SIG-M5 (cell line): ENCODE measurements around the gene MACO1.
"Not testable (repeated sequence)": the region's sequence is repeated elsewhere in the genome, so short reads cannot be mapped to it uniquely, and the experiment has no call there.

Source experiments
- DNase-seq: peaks from one replicate; lab custom pipeline; 2025; lab: John Stamatoyannopoulos, UW

The MACO1 gene

DNA sequence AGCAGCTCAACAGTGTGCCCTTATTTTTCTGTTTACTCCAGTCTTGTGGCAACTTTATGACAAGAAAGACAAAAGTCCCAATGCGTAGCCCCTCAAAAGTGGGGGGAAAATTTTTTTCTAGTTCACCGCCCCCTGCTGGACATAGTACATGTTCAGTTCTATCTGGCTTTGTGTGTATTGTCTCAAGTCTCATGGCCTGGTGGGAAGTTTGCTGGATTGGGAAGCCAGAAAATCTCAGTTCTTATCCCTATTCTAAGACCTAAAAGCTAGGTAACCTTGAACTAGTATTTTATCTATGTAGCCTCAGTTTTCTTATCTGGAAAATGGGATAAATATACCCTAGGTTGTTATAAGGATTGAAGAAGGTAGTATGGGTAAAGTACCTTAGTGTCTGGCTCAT lies 56.9 kb downstream of the MACO1 start:
- no peak for DNase-seq

DNA sequence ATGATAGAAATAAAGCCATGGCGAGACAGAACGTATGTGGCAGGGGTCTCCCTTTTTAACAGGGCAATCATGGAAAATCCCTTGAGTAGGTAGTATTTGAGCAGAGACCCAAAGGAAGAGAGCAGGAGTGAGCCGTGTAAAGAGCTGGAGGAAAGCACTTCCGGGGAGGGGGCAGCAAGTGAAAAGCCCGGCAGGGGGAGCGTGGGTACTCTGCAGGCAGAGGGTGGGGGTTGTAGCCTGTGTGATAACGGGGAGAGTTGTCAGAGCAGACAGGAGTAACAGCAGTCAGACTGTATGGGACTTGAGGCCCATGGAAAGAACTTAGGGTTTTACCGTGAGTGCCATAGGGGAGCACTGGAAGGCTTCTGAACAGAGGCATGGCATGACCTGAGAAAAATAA lies 61.6 kb downstream of the MACO1 start:
- no peak for DNase-seq

DNA sequence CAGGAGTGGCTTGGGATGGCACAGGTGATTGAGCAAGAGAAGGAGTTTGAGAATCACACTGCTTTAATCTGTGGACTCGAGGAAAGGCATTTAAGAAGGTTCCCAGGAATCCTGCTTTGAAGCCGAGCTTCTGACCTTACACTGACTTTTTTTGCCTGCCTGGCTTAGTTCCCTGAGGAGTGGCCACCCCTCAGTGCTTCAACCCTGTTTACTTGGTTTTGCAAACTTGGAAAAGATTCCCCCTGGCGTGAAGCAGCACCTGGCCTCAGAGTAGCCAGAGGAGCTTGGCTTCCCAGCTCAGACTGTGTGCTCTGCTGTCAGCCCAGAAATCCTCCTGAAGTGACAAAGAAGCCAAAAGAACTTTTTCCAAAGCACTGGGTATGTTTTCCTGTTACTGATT lies 64.3 kb downstream of the MACO1 start:
- no peak for DNase-seq

DNA sequence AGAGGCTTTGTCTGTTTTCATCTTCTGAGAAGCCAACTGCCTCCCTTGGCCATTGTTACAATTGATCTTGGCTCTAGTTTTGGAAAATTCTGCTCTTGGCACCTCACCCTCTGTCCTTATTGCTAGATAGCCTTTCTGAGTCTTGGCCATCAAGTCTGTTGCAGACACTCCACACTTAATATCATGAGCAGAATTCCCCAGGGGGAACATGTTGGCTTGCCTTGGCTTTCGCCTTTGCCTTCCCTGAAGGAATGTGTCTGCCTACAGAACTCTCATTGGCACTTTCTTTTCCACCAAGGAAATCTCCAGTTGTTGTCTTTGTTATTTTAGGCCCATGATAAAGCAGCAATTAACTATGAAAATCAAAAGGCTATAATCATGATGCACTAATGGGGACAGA lies 70.0 kb downstream of the MACO1 start:
- no peak for DNase-seq

DNA sequence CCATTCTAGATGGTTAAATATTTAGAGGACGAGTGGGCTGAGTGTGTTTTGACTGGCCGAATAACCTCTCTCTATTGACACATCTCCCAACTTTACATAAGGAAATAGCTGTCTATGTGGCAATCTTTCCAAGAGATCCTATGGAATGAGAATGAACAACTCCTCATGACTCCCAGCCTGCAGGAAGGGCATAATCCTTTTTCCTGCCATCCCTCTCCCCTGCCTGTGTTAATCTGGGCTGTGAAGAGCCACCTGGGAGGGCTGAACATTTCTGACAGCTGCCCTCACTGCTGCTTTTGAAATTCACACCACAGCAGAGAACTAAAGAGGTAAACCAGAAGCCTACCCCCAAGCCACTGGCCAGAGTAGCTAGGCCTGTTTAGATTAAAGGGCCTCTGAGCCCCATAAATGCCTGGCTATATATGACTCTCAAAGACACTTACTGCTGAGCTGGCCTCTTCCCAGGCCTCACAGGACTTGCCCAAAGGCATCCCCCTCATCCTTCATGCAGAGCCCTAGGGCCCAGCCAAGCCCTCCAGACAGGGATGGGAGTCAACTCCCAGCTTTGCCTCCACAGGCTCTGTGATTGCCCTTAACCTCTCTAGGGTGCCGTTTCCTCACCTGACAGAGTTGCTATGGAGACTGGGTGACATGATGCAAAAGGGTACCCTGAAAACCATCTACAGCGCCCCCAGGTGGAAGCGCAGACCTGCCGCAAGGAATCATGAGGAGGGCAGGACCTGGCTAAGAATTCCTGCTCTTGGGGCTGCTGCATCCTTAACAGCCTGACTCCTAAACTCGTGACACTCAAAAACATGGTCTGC lies 70.8 kb downstream of the MACO1 start:
- DNase-seq = no peak

- DNase-seq = no peak
Observed at GRCh38 chr1:25502957-25503356, 72.3 kb downstream of the MACO1 start.

DNA sequence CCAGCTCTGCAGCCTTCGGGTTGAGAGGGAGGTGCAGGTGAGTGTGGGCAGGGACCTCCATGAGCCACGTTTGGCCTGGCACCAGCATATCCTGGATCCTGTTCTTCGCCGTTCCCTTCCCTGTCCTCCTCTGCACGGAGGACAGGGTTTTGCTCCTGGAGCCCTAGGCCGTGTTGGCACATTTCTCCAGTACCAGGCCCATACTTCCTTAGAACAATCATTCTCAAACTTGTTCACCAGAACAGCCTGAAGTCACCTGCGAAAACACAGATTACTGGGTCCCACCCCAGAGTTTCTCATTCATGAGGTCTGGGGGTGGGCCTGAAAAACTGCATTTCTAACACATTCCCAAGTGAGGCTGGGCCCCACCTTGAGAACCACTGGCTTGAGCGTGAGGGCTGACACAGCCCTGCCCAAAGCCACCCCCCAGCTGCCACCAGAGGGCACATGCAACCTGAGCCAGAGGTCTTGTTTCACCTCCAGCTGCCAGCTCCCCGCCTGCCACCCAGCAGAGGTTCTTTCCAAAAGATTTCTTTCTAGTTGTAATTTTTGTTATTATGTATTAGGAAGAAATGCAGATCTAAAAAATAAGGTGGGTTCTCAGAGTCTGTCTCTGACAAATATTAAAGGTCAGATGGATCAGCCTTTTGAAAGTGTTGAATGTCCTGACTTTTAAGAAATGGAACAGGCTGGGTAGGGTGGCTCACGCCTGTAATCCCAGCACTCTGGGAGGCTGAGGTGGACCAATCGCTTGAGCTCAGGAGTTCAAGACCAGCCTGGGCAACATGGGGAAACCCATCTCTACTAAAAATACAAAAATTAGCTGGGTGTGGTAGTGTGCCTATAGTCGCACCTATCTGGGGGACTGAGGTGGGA lies 73.1 kb downstream of the MACO1 start:
- DNase-seq = no peak

DNA sequence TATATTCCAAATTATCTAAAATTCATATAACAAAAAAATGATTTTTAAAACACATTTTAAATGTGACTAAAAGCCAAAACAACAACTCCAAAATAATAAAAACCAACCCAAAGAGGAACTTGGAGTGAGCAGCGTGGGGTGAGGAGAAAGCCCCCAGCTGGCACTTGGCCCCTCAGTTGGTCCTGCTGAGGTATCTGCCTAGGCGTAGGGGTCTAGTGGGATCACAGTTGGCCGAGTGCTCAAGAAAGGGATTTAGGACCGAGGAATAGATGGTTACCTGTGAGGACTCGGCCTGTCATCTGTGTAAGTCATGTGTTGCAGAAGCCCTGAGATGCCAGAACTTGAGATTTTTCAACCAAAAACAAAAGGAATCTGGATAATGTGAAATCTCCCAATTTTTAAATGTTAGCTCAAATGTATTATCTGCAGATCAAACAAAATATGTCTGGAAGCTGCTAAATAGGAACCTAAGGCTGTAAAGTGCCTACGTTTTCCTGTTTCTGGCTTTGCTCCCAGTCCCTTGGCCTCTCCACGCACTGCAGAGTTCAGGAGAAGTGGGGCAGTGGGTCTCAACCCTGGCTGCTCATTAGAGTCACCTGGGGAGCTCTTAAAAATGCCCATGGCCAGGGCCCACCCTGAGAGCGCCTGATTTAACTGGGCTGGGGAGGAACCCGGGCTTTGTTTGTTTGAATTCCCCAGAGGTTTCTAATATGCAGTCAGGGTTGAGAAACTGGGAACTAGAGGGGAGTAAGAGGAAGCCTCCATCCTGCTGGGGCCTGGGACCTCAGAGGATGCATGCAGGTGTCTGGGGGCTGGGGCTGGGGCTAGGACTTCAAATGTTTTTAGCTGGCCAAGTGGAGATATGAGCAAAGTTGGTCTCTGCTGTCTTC lies 74.3 kb downstream of the MACO1 start:
- DNase-seq = no peak

DNA sequence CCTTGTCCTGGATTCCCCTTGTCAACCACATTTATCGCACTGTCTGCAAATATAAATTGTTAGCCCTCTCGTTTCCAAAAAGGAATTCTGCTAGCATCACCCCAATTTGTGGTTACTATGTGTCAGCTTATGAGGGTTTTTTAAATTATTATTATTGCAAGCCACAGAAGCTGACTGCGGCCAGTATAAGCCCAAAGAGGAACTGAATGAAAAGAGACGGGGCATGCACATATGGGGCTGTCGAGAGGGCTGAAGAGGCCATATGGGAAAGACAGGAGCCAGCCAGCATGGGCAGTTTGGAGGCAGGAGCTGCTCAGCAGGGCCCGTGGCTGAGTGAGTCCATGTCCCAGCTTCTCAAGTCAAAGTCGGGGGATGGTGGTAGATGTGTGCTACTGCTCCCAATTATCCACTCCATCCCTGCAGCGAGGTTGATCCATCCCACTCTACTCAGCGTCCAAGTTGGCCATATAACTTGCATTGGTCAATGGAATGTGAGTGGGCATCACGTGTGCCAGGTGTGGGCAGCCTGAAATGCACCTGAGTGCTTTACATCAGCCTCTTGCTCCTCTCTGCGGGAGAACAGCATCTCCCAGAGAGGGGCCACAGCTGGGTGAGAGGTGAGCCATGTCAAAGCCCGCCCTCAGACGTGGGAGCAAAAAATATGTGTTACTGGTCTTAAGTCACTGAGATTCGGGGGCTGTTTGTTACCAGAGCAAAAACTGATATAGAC lies 75.1 kb downstream of the MACO1 start:
- DNase-seq = no peak

GRCh38 chr1:25506566-25507463 lies 76.1 kb downstream of the MACO1 start:
- not testable (repeated sequence) for DNase-seq

DNA sequence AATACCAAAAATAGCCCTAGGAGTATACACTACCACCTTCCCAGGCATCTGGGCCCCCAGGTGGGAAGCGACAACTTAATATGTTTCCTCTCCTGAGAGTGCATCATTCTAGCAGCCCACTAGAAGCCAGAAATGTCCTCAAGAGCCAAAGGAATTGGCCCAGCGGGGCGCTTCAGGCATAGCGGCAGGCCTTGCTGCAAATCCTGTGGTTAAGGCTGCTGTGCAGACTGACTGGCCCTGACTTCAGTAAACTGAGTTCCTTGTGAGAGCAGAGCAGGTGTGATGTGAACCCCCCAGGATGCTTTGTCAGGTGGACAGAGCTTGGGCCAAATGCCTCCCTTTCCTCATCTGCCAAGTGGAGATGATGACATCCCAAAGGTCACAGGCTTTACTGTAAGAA lies 83.0 kb downstream of the MACO1 start:
- no peak for DNase-seq

DNA sequence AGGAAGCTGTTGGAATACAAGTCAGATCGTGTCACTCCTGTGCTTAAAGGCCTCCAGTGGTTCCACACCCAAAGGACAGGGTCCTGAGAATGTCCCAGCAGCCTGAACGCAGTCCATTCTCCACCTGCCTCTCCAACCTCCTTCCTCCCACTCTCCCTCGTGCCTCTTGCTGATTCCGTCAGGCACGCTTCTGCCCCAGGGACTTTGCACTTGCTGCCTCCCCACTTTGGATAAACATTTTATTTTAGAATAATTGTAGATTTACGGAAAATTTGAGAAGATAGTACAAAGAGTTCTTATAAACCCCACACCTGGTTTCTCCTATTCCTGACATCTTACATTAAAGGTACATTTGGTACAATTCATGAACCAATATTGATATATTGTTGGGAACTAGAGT lies 84.3 kb downstream of the MACO1 start:
- no peak for DNase-seq

DNA sequence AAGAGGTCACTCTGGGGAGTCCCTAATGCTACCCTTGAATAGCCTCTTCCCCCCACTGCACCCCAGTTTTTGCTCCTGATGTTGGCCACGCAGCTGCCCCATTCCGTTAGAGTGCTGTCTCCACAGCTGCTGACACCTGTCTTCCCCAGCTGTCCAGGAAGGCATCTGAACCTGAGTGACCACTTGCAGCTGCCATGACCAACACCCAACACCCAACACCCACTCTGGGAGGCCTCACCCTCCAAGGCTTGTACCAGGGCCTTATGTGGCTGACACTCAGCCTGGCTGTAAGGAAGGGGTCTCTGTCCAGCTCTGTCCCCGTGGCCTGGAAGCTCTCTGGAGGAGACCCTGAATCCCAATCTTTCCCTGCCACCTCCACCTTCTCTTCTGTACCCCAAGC lies 86.0 kb downstream of the MACO1 start:
- no peak for DNase-seq

GRCh38 chr1:25517476-25518394 lies 87.0 kb downstream of the MACO1 start:
- DNase-seq = no peak

- DNase-seq = no peak
Observed at GRCh38 chr1:25519624-25520023, 88.9 kb downstream of the MACO1 start.

GRCh38 chr1:25520446-25521061 lies 89.9 kb downstream of the MACO1 start:
- DNase-seq = no peak

GRCh38 chr1:25522031-25522655 lies 91.4 kb downstream of the MACO1 start:
- DNase-seq = no peak

DNA sequence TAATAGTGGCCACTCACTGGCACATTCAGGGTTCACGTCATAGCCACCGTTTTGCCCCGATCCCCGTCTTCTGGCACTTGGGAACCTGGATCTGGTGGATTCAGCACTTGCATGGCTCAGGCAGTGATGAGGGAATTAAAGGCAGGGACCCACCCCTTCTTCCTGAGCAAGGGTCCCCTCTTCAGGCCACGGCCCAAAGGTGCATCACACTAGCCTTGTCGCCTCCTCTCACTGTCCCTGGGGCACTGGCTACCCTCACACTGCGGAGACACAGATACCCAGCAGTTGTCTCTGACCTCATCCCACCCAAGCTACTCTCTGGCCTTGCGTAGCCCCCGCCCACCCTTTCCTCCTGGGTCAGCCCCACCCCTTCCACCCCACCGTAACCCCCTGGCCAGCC lies 92.8 kb downstream of the MACO1 start:
- DNase-seq = no peak
